T-helper 2 cell (primary cell): Measurements from ENCODE around the gene GMCL2.
"Not testable (repeated sequence)": the region's sequence is repeated elsewhere in the genome, so short reads cannot be mapped to it uniquely, and the experiment has no call there.

ENCODE experiments used
- DNase-seq, 5 experiments: peaks; one replicate each; pipeline versions ENCODE4 v3.0.0 to v3.0.0-alpha.2; 2012 to 2022
- total RNA-seq, 2 donors: gene quantifications; one replicate each; lab custom pipeline; 2026; lab: John Stamatoyannopoulos, UW

The GMCL2 gene
- 0 reads per million in 2 donors for total RNA-seq

- DNase-seq = no peak
Observed at GRCh38 chr5:178187014-178187413, at the start of gene GMCL2. TSS of gene GMCL2 (minus strand) at chr5:178187371. CDS start at chr5:178187299, 72 bp downstream.

- no peak for DNase-seq
Observed at GRCh38 chr5:178236679-178237078, 49.5 kb upstream of the GMCL2 start.

- no peak for DNase-seq
Observed at GRCh38 chr5:178236126-178236525, 49.0 kb upstream of the GMCL2 start.

- DNase-seq = no peak
Observed at GRCh38 chr5:178235588-178235974, 48.4 kb upstream of the GMCL2 start.

GRCh38 chr5:178234750-178235587, 47.8 kb upstream of the GMCL2 start:
- peak; percentile 42 to 66 (median 54) for DNase-seq

- DNase-seq = no peak
Observed at GRCh38 chr5:178234121-178234749, 47.1 kb upstream of the GMCL2 start.

- no peak for DNase-seq
Observed at GRCh38 chr5:178232920-178233429, 45.8 kb upstream of the GMCL2 start.

GRCh38 chr5:178232124-178232919, 45.2 kb upstream of the GMCL2 start, which contains the start of gene PHYKPL:
TSS of gene PHYKPL (minus strand) at chr5:178232802. CDS start at chr5:178232550, 252 bp downstream.
- DNase-seq = peak; percentile 37 to 83 (median 59)

GRCh38 chr5:178231539-178232123, 44.5 kb upstream of the GMCL2 start:
- no peak for DNase-seq

- no peak for DNase-seq
Observed at GRCh38 chr5:178230879-178231538, 43.8 kb upstream of the GMCL2 start.

- no peak for DNase-seq
Observed at GRCh38 chr5:178229861-178230260, 42.7 kb upstream of the GMCL2 start.

- not testable (repeated sequence) for DNase-seq
Observed at GRCh38 chr5:178229111-178229510, 41.9 kb upstream of the GMCL2 start.

GRCh38 chr5:178228609-178229008, 41.4 kb upstream of the GMCL2 start:
- DNase-seq = no peak

- no peak for DNase-seq
Observed at GRCh38 chr5:178227929-178228328, 40.8 kb upstream of the GMCL2 start.

GRCh38 chr5:178227138-178227659, 40.0 kb upstream of the GMCL2 start:
- DNase-seq = no peak

- DNase-seq = no peak
Observed at GRCh38 chr5:178225174-178225573, 38.0 kb upstream of the GMCL2 start.

- DNase-seq = no peak
Observed at GRCh38 chr5:178224403-178224802, 37.2 kb upstream of the GMCL2 start.

GRCh38 chr5:178223828-178224335, 36.7 kb upstream of the GMCL2 start:
- DNase-seq = no peak

GRCh38 chr5:178223196-178223773, 36.1 kb upstream of the GMCL2 start:
- DNase-seq = no peak

- no peak for DNase-seq
Observed at GRCh38 chr5:178222292-178222691, 35.1 kb upstream of the GMCL2 start.

GRCh38 chr5:178221853-178222252, 34.7 kb upstream of the GMCL2 start:
- DNase-seq = no peak
